Activated gamma-delta T cell treated with Interleukin-2 at 50 U/mL for 16 hours (primary cell): ENCODE measurements around the gene NEK9.
"Not testable (repeated sequence)": the region's sequence is repeated elsewhere in the genome, so short reads cannot be mapped to it uniquely, and the experiment has no call there.

Experiments used
- DNase-seq: peaks from one replicate; pipeline ENCODE4 v3.0.0-alpha.2; 2020

Gene NEK9

DNA sequence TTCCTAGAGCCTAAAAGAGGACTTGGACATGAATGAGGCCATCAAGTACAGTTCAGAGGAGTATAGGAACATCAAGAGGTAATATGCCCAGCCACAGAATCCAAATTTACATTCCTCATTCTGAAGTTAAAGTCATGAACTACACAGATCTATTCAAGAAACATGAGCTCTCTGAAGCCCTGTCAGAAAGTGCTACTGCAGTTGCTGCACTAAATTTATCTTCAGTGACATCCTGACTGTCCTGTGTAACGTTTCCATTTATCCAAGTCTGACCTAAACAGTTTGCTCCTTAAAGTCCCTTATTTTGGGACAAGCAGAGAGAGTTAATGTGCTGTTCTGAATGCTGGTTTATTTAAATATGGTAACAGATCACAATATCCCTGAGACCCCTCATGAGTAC is 28.2 kb downstream of the NEK9 start:
- DNase-seq = no peak

- DNase-seq = no peak
Measured at GRCh38 chr14:75098212-75098611, 28.6 kb downstream of the NEK9 start.

DNA sequence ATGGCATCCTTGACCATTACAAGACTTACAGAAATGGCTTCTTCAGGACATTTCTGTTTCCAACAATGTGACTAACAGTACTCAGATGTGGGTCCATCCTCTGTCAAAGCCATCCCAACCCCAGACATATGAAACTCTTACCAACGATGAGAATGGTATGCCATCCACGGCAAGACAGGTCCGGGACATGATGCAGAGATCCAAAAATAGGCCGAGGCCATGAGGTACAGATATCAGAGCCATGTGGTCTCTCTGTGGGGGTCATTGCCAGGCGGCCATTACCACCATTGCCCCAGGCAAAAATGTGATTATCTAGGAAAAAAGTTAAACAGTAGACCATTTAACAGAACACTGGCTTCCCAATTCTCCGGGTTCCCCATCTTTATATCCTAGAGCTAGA is 29.9 kb downstream of the NEK9 start:
- DNase-seq = no peak

- DNase-seq = no peak
Measured at GRCh38 chr14:75095690-75096089, 31.2 kb downstream of the NEK9 start.

DNA sequence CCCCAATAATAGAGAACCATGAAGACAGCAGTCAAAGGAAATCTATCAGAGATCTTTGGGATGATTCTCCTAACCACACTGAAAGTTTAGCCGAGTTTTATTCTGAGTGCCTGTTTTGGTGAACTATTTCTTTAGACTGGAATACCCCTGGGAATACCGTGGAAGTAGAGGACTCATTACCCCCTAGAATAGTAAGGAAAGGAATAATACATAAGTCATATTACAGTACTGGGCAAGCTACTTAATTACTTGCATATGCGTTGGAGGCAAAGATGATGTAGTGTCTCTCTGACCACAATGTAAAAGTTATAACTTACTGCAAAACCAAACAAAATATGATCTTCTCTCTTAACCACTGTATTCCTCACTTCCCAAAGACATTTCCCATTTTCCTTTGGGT is 32.0 kb downstream of the NEK9 start:
- no peak for DNase-seq

GRCh38 chr14:75092698-75093097 is 34.1 kb downstream of the NEK9 start:
- no peak for DNase-seq

GRCh38 chr14:75091251-75091650 is 35.6 kb downstream of the NEK9 start:
- no peak for DNase-seq

DNA sequence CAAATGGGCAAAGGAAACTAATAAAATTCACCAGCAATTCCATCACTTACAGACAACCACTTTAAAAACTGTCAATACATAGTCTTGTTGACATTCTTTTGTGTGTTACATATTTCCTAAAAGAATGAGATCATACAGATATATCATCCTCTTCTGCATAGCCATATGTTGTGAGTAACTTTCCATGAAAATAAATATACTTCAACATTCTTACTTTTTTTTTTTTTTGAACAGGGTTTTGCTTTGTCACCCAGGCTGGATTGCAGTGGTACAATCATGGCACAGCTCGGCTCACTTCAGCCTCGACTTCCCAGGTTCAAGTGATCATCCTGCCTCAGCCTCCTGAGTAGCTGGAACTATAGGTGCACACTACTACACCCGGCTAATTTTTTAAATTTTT is 36.5 kb downstream of the NEK9 start:
- no peak for DNase-seq

DNA sequence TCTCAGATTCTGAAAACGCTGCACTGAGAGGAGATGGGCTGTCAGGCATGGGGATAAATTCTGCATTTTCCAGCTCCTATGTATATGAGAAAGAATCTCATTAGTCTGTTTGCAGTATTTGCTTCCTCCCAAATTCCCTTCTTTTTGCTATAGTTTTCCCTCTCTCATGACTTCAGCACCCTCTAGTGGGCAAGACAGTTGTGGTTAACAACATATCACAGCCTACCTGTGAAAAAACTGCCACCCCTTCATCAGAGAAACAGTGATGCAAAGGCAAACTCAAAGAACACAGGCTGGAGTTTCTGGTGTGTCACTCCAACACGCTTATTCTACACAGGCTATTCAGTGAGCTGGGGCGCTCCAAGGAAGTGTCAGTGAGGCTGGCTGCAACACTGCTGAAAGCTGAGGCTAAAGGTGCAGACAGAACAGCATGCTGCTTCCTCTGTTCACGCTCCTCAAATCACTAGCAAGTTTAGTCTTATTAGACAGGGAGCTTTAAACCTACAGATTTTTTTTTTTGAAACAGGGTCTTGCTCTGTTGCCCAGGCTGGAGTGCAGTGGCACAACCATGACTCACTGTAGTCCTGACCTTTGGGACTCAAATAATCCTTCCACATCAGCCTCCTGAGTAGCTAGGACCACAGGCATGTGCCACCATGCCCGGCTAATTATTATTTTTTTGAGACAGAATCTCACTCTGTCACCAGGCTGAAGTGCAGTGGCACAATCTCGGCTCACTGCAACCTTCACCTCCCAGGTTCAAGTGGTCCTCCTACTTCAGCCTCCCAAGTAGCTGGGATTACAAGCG is 38.1 kb downstream of the NEK9 start:
- DNase-seq = peak; percentile 30

GRCh38 chr14:75088153-75088552 is 38.7 kb downstream of the NEK9 start:
- no peak for DNase-seq

DNA sequence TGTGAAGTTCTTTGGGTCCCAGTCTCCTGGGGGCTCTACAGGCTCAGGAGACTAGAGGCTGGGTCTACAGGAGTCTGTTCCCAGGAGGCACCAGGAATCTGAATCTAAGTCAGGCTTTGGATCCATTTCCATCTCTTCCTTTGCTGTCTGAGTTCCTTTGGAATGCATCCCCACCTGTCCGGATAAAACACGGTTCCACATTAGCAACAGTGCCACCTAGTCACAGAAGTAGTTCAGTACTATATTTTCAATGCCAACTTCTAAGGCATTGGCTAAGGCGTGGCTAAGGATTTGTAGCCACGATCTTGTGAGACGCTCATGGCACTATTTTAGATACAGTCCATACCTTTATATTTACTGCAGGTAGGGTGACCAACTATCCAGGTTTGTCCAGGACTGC is 42.3 kb downstream of the NEK9 start:
- DNase-seq = no peak

DNA sequence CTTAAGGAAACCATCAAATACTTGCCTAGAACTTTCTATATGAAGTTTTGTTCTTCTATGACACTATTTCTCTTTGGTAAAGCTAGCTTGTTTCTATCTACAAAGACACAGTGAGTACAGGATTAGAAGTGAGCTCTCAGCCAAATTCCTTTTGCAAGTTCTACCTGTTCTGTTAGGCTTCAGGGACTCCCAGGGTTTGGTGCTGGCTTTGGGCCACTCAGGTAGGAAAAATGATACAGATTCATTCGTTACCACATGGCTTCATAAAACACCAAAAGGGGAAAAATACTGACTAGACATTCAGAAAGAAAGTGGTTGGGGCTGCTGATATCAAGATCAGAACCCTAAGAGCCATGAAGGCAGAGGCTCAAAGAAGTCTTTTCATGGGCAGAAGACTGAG is 43.6 kb downstream of the NEK9 start:
- no peak for DNase-seq

DNA sequence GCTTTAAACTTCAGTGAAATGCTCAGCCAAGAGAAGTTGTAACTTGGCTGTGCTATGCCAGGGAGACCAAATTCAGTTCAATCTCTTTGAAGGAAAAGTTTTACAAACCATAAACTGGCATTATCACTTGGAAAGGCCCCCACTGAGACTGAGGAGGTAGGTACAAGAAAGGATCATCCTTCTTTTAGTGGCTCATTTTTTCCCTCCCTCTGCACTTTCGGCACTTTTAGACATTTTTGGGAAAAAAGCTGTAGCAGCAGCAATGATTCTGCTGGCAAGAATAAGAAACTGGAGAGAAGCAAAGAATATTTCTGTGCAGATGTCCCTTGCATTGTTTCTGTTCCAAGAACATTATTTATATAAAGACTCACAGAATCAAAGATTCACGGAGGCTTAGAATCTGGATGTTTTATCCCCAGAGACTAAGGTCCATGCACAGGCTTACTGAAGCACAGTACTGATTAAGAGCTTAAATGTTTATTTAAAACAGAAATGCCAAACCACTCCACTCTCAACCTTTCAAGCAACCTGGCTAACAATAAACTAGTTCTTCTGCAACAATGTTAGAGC is 45.1 kb downstream of the NEK9 start:
- DNase-seq = no peak

DNA sequence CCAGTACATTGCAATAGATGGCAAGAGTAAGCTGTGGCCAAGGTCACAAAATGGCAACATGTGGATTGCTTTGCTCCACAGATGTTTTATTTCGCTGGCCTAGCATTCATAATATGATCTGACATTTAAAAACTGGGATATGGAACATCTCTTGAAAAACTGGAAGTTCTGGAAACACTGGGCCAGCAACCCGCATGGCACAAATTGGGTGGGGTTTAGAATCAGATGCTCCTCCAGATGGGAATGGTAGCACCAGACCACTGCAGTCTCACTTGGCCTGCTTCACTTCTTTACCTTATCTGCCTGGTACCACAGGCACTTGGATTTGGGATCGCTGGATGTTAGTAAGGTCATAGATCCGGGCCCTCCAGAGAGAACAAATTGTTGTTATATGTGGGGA is 47.3 kb downstream of the NEK9 start:
- no peak for DNase-seq

- DNase-seq = no peak
Measured at GRCh38 chr14:75077794-75078193, 49.1 kb downstream of the NEK9 start.

DNA sequence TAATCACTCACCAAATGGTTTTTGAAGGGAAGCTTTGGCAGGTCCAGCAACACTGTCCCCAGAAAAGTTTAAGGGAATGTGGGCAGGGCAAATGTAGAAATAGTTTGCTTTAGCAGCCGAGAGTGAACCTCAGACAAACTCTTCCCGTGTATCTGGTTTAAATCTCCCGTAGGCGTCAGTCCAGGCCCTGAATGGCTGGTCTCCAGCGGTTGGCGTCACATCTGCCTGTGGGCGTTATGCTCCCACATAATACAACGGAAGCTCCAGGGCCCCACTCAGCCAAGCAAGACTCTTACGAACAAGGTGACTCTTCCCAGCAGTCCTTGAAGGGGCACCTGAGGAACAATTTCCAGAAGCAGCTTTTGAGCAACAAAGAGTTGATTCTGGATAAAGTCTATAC is 56.5 kb downstream of the NEK9 start:
- DNase-seq = no peak

DNA sequence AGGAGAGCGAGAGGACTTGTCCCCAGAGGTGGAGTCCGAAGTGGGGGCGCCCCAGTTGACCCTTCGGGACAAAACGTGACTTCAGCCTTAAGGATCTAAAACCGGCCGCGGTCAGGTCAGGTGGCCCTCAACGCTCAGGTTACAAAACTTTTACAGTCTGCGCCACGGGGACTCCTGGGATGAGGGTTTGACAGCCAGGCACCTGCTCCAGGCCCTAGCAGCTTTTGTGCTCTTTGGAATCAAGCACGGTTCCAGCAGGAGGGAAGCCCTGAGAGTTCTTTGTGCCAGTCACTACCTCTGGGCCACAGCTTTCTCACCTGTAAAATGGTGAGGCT is 57.1 kb downstream of the NEK9 start:
- DNase-seq = no peak

- peak; percentile 20 for DNase-seq
Measured at GRCh38 chr14:75069121-75069810, 57.6 kb downstream of the NEK9 start, which contains the start of gene ZC2HC1C. ZC2HC1C (plus strand) TSS chr14:75069641; CDS start chr14:75070574, 933 bp downstream.

DNA sequence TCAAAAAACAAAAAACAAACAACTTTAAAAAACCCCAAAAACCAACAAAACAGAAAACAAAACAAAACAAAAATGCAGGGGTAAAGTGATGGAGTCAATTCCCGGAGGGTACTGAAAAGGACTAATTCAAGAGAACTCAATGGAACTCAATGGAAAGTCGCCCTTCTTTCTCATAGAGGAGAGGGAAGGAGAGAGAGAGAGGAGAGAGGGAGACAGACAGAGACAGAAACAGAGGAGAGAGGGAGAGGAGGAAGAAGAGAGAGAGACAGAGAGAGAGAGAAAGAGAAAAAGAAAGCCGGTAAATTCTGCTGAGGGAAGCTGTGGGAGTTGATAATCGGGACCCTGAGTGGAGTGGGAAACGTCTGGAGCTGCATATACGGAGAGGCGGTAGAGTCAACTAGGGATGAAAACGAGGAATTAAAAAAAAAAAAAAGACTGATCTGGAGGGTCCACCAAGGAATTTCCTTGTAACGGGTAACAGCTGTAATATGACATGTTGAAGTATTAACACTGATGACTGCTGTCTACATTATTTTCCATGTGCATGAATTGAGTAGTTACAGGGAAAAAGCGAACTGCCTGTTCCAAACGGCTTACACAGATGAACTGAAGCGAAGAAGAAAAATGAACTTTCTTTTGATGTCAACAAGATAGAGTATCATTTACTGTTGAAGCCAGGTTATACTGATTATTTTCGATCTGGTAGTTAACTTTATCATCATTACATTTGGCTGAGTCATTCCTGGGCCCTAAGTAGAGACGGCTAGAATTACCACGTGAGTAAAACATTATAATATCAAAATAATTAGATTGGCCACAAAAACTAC is 58.3 kb downstream of the NEK9 start:
- no peak for DNase-seq

GRCh38 chr14:75067765-75068164 is 59.1 kb downstream of the NEK9 start:
- not testable (repeated sequence) for DNase-seq

- no peak for DNase-seq
Measured at GRCh38 chr14:75067212-75067611, 59.6 kb downstream of the NEK9 start.

- no peak for DNase-seq
Measured at GRCh38 chr14:75066691-75067090, 60.2 kb downstream of the NEK9 start.

GRCh38 chr14:75064205-75064567 is 62.7 kb downstream of the NEK9 start:
- no peak for DNase-seq
